ENCODE results near the gene CDRT4. TPM values are rescaled to one million over a fixed set of nuclear protein-coding genes. Genes with fewer than 3 reads are reported as not detected.

Gene CDRT4
- polyA plus RNA-seq, 1 of the 3 experiments (the other 2 are of a cell fraction), result 4.6 TPM

DNA sequence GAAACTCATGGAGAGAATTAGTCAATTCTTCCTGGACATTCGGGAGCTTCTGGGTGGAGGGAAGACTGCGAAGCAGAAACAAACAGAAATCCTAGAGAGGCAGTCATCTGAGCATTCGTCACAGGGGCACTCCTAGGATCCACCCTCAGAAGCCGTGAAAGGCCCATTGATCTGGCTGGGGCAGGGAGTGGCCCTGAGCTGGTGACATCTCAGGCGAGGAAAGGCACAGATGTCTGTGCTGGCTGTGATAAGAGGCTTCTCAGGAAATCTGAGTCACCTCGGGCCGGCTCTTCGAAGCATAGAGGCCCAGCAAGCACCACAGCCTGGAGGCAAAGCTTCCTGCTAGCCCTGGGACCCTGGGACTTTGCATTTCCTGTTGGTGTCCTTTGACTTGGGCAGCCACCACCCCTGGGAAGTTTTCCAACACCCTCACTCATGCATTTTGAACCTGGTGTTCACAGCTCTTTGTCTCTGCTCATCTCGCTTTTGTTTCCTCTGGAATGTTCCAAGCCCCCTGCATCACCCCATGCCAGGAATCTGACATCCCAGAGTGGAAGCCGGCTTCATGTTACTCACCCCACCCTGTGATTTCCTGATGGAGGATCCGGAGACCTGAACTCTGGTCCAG is 23.3 kb upstream of the CDRT4 start (continued):
- no peak for TF ChIP-seq POLR2AphosphoS5 (IDR thresholded peaks at IDR 0.05; ENCODE audit: low read depth, low read length)
- TF ChIP-seq, protein P1, sequence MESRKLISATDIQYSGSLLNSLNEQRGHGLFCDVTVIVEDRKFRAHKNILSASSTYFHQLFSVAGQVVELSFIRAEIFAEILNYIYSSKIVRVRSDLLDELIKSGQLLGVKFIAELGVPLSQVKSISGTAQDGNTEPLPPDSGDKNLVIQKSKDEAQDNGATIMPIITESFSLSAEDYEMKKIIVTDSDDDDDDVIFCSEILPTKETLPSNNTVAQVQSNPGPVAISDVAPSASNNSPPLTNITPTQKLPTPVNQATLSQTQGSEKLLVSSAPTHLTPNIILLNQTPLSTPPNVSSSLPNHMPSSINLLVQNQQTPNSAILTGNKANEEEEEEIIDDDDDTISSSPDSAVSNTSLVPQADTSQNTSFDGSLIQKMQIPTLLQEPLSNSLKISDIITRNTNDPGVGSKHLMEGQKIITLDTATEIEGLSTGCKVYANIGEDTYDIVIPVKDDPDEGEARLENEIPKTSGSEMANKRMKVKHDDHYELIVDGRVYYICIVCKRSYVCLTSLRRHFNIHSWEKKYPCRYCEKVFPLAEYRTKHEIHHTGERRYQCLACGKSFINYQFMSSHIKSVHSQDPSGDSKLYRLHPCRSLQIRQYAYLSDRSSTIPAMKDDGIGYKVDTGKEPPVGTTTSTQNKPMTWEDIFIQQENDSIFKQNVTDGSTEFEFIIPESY (IDR thresholded peaks at IDR 0.05; ENCODE audit: borderline replicate concordance, low read depth), result no peak
- no peak for TF ChIP-seq YY1 (IDR thresholded peaks at IDR 0.05; ENCODE audit: low read depth)
- 0 out of 2 replicates have a peak, but pooled peaks have one; percentile 15 for TF ChIP-seq JUND (IDR thresholded peaks at IDR 0.05)
- TF ChIP-seq FOSL2 (IDR thresholded peaks at IDR 0.05; ENCODE audit: borderline replicate concordance, low read depth), result no peak
- no peak for TF ChIP-seq CHD2 (IDR thresholded peaks at IDR 0.05; ENCODE audit: low read length, partially characterized antibody)
- no peak for TF ChIP-seq RFX5 (IDR thresholded peaks at IDR 0.05; ENCODE audit: low read length)
- TF ChIP-seq, protein P2, sequence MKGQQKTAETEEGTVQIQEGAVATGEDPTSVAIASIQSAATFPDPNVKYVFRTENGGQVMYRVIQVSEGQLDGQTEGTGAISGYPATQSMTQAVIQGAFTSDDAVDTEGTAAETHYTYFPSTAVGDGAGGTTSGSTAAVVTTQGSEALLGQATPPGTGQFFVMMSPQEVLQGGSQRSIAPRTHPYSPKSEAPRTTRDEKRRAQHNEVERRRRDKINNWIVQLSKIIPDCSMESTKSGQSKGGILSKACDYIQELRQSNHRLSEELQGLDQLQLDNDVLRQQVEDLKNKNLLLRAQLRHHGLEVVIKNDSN (IDR thresholded peaks at IDR 0.05; ENCODE audit: borderline replicate concordance, low read depth), result no peak

DNA sequence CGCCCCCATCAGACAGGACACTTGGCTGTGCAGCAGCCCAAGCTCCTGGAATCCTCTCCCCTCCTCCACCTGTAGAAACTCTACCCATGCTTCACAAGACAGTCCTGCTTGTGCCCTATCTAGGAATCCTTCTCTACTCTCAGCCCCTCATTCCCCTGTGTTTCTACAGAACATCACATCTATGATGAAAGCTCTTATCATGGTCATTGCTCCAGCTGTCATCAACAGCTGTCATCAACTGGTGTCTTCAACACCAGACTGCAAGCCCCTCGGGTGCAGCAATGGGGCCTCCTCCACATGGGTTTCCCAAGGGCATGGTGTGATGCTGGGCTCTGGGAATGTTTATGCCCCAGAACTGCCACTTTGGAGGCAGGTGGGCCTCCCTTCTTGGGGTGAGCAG is 21.1 kb upstream of the CDRT4 start:
- TF ChIP-seq ELF1 (IDR thresholded peaks at IDR 0.05) (no peak), MEF2A (IDR thresholded peaks at IDR 0.05; ENCODE audit: borderline replicate concordance, low read depth) (no peak), NRF1 (IDR thresholded peaks at IDR 0.05; ENCODE audit: low read depth, low read length) (no peak), CHD2 (IDR thresholded peaks at IDR 0.05; ENCODE audit: low read length, partially characterized antibody) (no peak), JUND (IDR thresholded peaks at IDR 0.05) (no peak), SMC3 (IDR thresholded peaks at IDR 0.05; ENCODE audit: low read depth, low read length) (no peak)
- TF ChIP-seq, protein P3, sequence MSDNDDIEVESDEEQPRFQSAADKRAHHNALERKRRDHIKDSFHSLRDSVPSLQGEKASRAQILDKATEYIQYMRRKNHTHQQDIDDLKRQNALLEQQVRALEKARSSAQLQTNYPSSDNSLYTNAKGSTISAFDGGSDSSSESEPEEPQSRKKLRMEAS (IDR thresholded peaks at IDR 0.05; ENCODE audit: low read depth), result no peak
- Histone ChIP-seq H3K4me1 (ENCODE audit: control insufficient read depth in 1 of 2, insufficient read depth in 2 of 2, low read depth in 1 of 2, low read length in 1 of 2) (peaks cover 0 to 11% of the 10 kb centered on the region in 2 experiments; a peak in 2 of 4 replicates), H3K9ac (no peak overlapping the region), H3K9me2 (no peaks in the 10 kb centered on the region), H3K4me3 (ENCODE audit: low read depth in 2 of 2, low read length in 1 of 2) (no peak overlapping the region), H3K9me3 (no peaks in the 10 kb centered on the region), H3K79me2 (ENCODE audit: insufficient read depth) (no peaks in the 10 kb centered on the region), H3K36me3 (replicated peaks in 1 of 2; ENCODE audit: control insufficient read depth in 1 of 2, insufficient read depth in 2 of 2, low read length in 1 of 2) (peaks cover 0 to under 1% of the 10 kb centered on the region in 2 experiments), H2AFZ (ENCODE audit: low read depth) (no peak overlapping the region), H4K20me1 (ENCODE audit: insufficient read depth) (no peaks in the 10 kb centered on the region), H3F3A (replicated peaks; ENCODE audit: insufficient read depth) (peaks cover 14% of the 10 kb centered on the region), H3K27ac (ENCODE audit: low read depth in 2 of 2, low read length in 1 of 2) (no peak overlapping the region), H3K27me3 (ENCODE audit: insufficient read depth) (no peaks in the 10 kb centered on the region), H3K4me2 (no peak overlapping the region)
- DNase-seq, result no peak
- WGBS (ENCODE audit: low lambda C conversion rate), result 93% methylated on average over 2 of the region's 2 CpGs
- CTCF ChIA-PET, result interaction anchor here (1.1 to 2.9 kb wide), 3 partner anchors 14 to 232 kb away, joined by 5 to 16 read pairs (median 5); no protein-coding TSS in a partner anchor
- POLR2A ChIA-PET, result no interaction called here

Measured in SK-N-SH (cell line).